ENCODE results near the gene WDR45B. TPM values are rescaled to one million over a fixed set of nuclear protein-coding genes. Genes with fewer than 3 reads are reported as not detected.
"Not testable (repeated sequence)": the region's sequence is repeated elsewhere in the genome, so short reads cannot be mapped to it uniquely, and the experiment has no call there.

Gene WDR45B
- total RNA-seq, 2 donors from 2014 or later: 49.7 to 56.5 TPM

GRCh38 chr17:82593590-82594087, 54.6 kb downstream of the WDR45B start:
- intact Hi-C loops (cut with DNase I): no loop called here
- no peak for DNase-seq (ENCODE audit: low spot score)

GRCh38 chr17:82592767-82593589, 55.3 kb downstream of the WDR45B start:
- intact Hi-C loops (cut with DNase I): no loop called here
- no peak for DNase-seq (ENCODE audit: low spot score)

- intact Hi-C loops (cut with DNase I): no loop called here
- DNase-seq (ENCODE audit: low spot score): no peak
These were observed 55.9 kb downstream of the WDR45B start for GRCh38 chr17:82592289-82592766.

- intact Hi-C loops (cut with DNase I): no loop called here
- DNase-seq (ENCODE audit: low spot score): no peak
These were observed 57.2 kb downstream of the WDR45B start for GRCh38 chr17:82590881-82591539.

- intact Hi-C loops (cut with DNase I): no loop called here
- no peak for DNase-seq (ENCODE audit: low spot score)
These were observed 58.0 kb downstream of the WDR45B start for GRCh38 chr17:82590216-82590615.

GRCh38 chr17:82589851-82590180, 58.4 kb downstream of the WDR45B start:
- intact Hi-C loops (cut with DNase I): no loop called here
- no peak for DNase-seq (ENCODE audit: low spot score)

GRCh38 chr17:82588266-82589175, 59.7 kb downstream of the WDR45B start:
- no peak for DNase-seq (ENCODE audit: low spot score)
- intact Hi-C loops (cut with DNase I): no loop called here

GRCh38 chr17:82587234-82588086, 60.8 kb downstream of the WDR45B start:
- DNase-seq (ENCODE audit: low spot score): no peak
- intact Hi-C loops (cut with DNase I): no loop called here

- intact Hi-C loops (cut with DNase I): no loop called here
- no peak for DNase-seq (ENCODE audit: low spot score)
These were observed 61.5 kb downstream of the WDR45B start for GRCh38 chr17:82586576-82587233.

GRCh38 chr17:82585935-82586575, 62.2 kb downstream of the WDR45B start:
- intact Hi-C loops (cut with DNase I); DNase-seq (ENCODE audit: low spot score): not testable (repeated sequence)

GRCh38 chr17:82583720-82584234, 64.5 kb downstream of the WDR45B start:
- intact Hi-C loops (cut with DNase I): no loop called here
- DNase-seq (ENCODE audit: low spot score): no peak

GRCh38 chr17:82582709-82583108, 65.5 kb downstream of the WDR45B start:
- intact Hi-C loops (cut with DNase I): no loop called here
- no peak for DNase-seq (ENCODE audit: low spot score)

GRCh38 chr17:82582213-82582612, 66.0 kb downstream of the WDR45B start:
- no peak for DNase-seq (ENCODE audit: low spot score)
- intact Hi-C loops (cut with DNase I): no loop called here

- intact Hi-C loops (cut with DNase I); DNase-seq (ENCODE audit: low spot score): not testable (repeated sequence)
These were observed 68.3 kb downstream of the WDR45B start for GRCh38 chr17:82579969-82580368.

- no peak for DNase-seq (ENCODE audit: low spot score)
- intact Hi-C loops (cut with DNase I): no loop called here
These were observed 70.9 kb downstream of the WDR45B start for GRCh38 chr17:82577300-82577699.

GRCh38 chr17:82575581-82576221, 72.5 kb downstream of the WDR45B start:
- DNase-seq (ENCODE audit: low spot score); intact Hi-C loops (cut with DNase I): not testable (repeated sequence)

- no peak for DNase-seq (ENCODE audit: low spot score)
- intact Hi-C loops (cut with DNase I): no loop called here
These were observed 74.2 kb downstream of the WDR45B start for GRCh38 chr17:82574041-82574440.

All from posterior vena cava (tissue), 2 donors.